GM13976 (cell line): ENCODE results near the gene MLYCD.

Source experiments
- DNase-seq: peaks from one replicate; pipeline ENCODE4 v3.0.0; 2012; ENCODE audit warnings: low spot score
- in situ Hi-C: fragments of 300-500 bp; cut with MboI; formaldehyde crosslinking; loops from one replicate; pipeline ENCODE4 v1.12.0; 2022; ENCODE audit warnings: low sequenced_read_pairs, mixed read lengths, inconsistent platforms; ENCODE audit not compliant: unreplicated experiment
- TF ChIP-seq, protein P1 (sequence below): IDR thresholded peaks from 2 replicates; pipeline ENCODE4 v1.5.1; 2012; ENCODE audit warnings: borderline replicate concordance, mild to moderate bottlenecking; ENCODE audit not compliant: insufficient read depth; ENCODE audit errors: extremely low read depth, missing control alignments, control extremely low read depth

MLYCD gene

DNA sequence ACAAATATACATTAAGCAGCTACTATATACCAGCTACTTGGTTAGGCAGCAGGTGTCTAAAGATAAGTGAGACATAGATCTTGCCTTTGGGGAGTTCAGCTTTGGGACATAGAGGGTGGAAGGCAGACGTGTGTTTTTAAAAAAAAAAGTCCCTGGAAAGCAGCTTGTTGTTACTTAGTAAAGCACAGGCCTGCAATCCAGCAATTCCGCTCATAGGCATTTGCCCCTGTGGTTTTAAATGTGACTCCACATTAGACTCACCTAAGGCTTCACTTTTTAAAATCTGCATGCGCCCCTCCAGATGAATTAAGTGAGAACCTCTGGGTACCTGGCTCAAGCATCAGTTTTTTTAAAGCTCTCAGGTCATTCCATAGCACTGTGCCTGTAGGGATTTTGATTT is 7.2 kb upstream of the MLYCD start:
- TF ChIP-seq, protein P1, sequence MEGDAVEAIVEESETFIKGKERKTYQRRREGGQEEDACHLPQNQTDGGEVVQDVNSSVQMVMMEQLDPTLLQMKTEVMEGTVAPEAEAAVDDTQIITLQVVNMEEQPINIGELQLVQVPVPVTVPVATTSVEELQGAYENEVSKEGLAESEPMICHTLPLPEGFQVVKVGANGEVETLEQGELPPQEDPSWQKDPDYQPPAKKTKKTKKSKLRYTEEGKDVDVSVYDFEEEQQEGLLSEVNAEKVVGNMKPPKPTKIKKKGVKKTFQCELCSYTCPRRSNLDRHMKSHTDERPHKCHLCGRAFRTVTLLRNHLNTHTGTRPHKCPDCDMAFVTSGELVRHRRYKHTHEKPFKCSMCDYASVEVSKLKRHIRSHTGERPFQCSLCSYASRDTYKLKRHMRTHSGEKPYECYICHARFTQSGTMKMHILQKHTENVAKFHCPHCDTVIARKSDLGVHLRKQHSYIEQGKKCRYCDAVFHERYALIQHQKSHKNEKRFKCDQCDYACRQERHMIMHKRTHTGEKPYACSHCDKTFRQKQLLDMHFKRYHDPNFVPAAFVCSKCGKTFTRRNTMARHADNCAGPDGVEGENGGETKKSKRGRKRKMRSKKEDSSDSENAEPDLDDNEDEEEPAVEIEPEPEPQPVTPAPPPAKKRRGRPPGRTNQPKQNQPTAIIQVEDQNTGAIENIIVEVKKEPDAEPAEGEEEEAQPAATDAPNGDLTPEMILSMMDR: no peak
- in situ Hi-C loops: no loop called here
- no peak for DNase-seq

DNA sequence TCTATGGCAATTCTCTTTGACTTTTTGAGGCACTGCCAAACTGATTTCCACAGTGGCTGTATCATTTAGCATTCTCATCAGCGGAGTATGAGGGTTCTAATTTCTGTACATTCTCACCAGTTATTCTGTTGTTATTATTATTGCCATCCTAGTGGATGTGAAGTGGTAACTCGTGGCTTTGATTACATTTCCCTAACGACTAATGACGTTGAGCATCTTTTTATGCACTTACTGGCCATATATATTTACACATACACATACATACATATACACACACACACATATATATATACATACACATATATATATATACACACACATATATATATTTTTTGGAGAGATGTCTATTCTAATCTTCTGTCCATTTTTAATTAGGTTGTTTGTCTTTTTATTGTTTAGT is 3.7 kb upstream of the MLYCD start:
- TF ChIP-seq, protein P1: no peak
- DNase-seq: no peak
- in situ Hi-C loops: no loop called here

DNA sequence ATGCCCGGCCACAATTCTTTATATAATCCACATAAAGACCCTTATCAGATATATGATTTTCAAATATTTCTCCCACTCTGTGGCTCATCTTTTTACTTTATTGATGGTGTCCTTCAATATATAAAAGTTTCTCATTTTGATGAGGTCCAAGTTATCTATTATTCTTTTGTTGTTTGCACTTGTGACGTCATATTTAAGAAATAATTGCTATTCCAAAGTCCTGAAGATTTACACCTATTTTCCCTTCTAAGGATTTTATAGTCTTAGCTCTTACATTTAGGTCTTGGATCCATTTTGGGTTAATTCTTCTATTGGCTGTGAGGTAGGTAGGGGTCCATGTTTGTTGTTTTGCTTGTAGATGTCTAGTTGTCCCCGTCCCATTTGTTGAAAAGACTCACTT is 3.0 kb upstream of the MLYCD start:
- TF ChIP-seq, protein P1: no peak
- in situ Hi-C loops: no loop called here

DNA sequence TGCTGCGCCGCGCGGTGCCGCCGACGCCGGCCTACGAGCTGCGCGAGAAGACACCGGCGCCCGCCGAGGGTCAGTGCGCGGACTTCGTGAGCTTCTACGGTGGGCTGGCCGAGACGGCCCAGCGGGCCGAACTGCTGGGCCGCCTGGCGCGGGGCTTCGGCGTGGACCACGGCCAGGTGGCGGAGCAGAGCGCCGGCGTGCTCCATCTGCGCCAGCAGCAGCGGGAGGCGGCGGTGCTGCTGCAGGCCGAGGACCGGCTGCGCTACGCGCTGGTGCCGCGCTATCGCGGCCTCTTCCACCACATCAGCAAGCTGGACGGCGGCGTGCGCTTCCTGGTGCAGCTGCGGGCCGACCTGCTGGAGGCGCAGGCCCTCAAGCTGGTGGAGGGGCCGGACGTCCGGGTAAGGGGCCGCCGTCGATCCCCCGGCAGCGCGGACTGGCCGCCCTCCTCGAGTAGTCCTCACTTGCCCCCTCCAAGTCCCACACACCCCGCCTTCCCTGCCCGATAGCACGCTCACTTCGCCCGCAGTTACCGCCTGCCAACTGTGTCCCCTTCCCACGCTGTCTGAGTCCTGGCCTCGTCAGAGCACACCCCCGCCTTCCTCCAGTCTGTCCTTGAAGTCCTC is 470 bp downstream of the MLYCD start:
- in situ Hi-C loops: no loop called here
- peak; percentile 68 for DNase-seq
- TF ChIP-seq, protein P1: no peak

More for the DNA sequence above, 3.0 kb upstream of the MLYCD start:
- DNase-seq: no peak

DNA sequence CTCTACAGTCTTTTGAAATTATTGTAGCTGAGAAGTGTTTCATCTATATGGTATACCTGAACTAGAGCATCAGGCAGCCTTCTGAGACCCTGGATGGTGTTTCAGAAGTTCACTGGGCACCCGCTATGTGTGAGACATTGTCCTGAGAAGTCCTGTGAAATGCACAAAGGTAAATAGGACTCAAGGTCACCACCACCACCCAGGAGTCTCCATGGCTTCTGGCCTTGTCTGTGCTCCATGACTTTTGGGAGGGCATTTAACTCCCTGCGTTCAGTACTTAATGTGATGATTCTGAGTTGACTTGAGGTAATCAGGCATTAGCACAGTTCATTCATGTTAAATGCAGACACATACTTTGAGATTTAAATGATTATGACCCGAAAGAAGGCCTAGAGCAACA is 1.1 kb downstream of the MLYCD start:
- TF ChIP-seq, protein P1: no peak
- DNase-seq: no peak
- in situ Hi-C loops: no loop called here

DNA sequence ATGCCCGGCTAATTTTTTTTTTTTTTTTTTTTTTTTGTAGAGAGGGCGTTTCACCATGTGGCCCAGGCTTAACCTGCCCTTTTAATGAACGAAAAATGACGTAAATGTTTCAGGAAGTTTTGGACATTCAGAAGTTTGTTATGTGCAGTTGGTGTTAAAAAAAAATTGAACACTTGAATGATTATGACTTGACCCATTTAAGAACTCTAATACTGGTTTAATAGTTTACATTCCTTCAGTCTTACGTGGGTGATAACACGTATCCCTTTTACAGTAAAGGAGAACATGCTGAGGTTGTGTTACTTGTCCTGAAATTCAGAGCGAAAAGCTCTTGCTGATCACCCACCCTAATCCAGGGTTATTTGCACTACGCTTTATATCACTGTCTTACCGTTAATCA is 1.7 kb downstream of the MLYCD start:
- TF ChIP-seq, protein P1: no peak
- no peak for DNase-seq
- in situ Hi-C loops: no loop called here

DNA sequence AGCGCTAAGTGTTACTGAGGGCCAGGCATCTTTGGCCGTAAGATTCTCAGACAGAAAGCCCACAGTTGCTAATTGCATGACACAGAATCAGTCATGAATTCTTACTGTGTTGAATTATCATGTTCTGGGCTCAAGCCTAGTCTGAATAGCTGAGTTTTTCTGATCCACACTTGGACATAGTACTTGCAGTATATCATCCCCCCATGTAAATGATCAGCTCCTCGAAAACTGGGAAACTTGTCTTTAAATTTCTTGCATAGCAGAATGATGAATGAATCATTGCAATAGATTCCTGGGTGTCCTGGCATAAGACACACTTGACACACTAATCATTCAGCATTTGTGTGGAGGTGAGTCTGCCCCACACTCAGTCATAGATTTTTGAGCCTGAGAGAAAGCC is 2.2 kb downstream of the MLYCD start:
- no peak for DNase-seq
- in situ Hi-C loops: no loop called here
- TF ChIP-seq, protein P1: no peak
